ENCODE results near the gene AGO4.

DNA sequence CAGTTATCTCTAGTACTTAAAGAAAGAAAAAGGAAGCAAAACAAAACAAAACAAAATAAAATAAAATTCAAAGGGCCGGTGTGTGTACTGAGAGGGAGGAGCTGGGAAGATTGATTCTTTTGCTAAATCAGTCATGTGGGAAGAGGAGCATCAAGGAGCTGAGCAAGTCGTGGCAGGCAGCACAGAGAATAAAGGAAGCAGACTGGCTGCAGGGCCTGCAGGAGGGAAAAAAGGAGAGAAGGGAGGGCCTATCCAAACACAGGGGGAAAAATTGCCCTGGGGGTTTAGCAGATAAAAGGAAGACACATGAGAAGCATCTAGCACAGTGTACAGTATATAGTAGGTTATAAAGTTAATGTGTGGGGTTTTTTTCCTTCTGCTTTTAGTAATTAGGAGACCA lies 27.6 kb downstream of the AGO4 start:
- TF ChIP-seq, protein P1, sequence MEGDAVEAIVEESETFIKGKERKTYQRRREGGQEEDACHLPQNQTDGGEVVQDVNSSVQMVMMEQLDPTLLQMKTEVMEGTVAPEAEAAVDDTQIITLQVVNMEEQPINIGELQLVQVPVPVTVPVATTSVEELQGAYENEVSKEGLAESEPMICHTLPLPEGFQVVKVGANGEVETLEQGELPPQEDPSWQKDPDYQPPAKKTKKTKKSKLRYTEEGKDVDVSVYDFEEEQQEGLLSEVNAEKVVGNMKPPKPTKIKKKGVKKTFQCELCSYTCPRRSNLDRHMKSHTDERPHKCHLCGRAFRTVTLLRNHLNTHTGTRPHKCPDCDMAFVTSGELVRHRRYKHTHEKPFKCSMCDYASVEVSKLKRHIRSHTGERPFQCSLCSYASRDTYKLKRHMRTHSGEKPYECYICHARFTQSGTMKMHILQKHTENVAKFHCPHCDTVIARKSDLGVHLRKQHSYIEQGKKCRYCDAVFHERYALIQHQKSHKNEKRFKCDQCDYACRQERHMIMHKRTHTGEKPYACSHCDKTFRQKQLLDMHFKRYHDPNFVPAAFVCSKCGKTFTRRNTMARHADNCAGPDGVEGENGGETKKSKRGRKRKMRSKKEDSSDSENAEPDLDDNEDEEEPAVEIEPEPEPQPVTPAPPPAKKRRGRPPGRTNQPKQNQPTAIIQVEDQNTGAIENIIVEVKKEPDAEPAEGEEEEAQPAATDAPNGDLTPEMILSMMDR (IDR thresholded peaks at IDR 0.05): no peak
- no peak for TF ChIP-seq ZFX (IDR thresholded peaks at IDR 0.05; ENCODE audit: borderline replicate concordance)

Measured in 22Rv1 (cell line).